ENCODE measurements around the gene XAGE3.
"Not testable (repeated sequence)": the region's sequence is repeated elsewhere in the genome, so short reads cannot be mapped to it uniquely, and the experiment has no call there.

XAGE3 gene

DNA sequence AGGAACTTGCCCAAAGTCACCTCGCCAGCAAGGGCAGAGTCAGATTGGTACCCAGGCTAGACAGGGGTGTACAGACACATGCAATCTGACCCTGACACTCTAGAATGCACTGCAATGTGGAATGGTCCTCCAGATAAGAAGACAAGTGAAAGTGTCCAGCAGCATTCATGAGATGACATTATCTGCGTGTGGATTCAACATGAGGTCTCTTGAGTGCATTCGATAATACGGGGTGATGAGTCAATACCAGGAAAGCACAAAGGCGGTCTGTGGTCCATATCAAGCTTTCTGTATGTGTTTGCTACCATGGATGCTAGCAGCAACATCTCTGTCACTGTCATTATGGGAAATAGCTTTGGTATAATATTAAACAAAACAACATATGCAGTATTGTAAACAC, 6.8 kb upstream of the XAGE3 start:
- no peak overlapping the region for H3K27ac ChIP-seq (ENCODE audit: low read depth, low read length)
- no peaks in the 10 kb centered on the region for H3K9me3 ChIP-seq (ENCODE audit: insufficient read depth, low read length)
- H4K20me1 ChIP-seq (ENCODE audit: low read depth, low read length) = no peaks in the 10 kb centered on the region
- H3K9me2 ChIP-seq (replicated peaks; ENCODE audit: insufficient read depth, low read length) = no peaks in the 10 kb centered on the region
- no peak overlapping the region for H2AFZ ChIP-seq (ENCODE audit: low read depth, low read length, severe bottlenecking)
- H3K79me2 ChIP-seq (ENCODE audit: insufficient read depth, low read length) = no peaks in the 10 kb centered on the region
- H3K36me3 ChIP-seq (ENCODE audit: low read length) = no peaks in the 10 kb centered on the region
- TF ChIP-seq, protein P1, sequence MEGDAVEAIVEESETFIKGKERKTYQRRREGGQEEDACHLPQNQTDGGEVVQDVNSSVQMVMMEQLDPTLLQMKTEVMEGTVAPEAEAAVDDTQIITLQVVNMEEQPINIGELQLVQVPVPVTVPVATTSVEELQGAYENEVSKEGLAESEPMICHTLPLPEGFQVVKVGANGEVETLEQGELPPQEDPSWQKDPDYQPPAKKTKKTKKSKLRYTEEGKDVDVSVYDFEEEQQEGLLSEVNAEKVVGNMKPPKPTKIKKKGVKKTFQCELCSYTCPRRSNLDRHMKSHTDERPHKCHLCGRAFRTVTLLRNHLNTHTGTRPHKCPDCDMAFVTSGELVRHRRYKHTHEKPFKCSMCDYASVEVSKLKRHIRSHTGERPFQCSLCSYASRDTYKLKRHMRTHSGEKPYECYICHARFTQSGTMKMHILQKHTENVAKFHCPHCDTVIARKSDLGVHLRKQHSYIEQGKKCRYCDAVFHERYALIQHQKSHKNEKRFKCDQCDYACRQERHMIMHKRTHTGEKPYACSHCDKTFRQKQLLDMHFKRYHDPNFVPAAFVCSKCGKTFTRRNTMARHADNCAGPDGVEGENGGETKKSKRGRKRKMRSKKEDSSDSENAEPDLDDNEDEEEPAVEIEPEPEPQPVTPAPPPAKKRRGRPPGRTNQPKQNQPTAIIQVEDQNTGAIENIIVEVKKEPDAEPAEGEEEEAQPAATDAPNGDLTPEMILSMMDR (IDR thresholded peaks at IDR 0.05; ENCODE audit: insufficient read depth, low read length, poor library complexity, severe bottlenecking) = no peak
- TF ChIP-seq EZH2phosphoT487 (conservative IDR thresholded peaks at IDR 0.05; ENCODE audit: low read length) = no peak
- no peaks in the 10 kb centered on the region for H3K27me3 ChIP-seq (ENCODE audit: low read length)
- no peaks in the 10 kb centered on the region for H3F3A ChIP-seq (ENCODE audit: insufficient read depth)
- no peak overlapping the region for H3K9ac ChIP-seq (ENCODE audit: low read length)
- no peak overlapping the region for H3K4me2 ChIP-seq (ENCODE audit: low read depth, low read length, poor library complexity, severe bottlenecking)
- H3K4me3 ChIP-seq (ENCODE audit: insufficient read depth, low read length, poor library complexity, severe bottlenecking) = no peak overlapping the region

DNA sequence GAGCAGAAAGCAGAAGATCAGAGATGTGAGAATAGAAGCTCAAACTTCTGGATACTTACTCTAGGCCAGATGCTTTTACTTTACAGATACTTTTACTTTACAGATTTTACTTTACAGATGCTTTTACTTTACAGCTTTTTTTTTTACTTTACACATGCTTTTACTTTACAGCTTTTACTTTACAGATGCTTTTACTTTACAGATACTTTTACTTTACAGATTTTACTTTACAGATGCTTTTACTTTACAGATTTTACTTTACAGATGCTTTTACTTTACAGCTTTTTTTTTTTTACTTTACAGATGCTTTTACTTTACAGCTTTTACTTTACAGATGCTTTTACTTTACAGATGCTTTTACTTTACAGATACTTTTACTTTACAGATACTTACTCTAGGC, 5.9 kb upstream of the XAGE3 start:
- not testable (repeated sequence) for H3K9me3 ChIP-seq (ENCODE audit: insufficient read depth, low read length); H3F3A ChIP-seq (ENCODE audit: insufficient read depth); H3K9me2 ChIP-seq (replicated peaks; ENCODE audit: insufficient read depth, low read length); H3K9ac ChIP-seq (ENCODE audit: low read length); H3K27ac ChIP-seq (ENCODE audit: low read depth, low read length); H4K20me1 ChIP-seq (ENCODE audit: low read depth, low read length); H3K27me3 ChIP-seq (ENCODE audit: low read length); H3K4me3 ChIP-seq (ENCODE audit: insufficient read depth, low read length, poor library complexity, severe bottlenecking); H3K79me2 ChIP-seq (ENCODE audit: insufficient read depth, low read length); H3K4me2 ChIP-seq (ENCODE audit: low read depth, low read length, poor library complexity, severe bottlenecking); H3K36me3 ChIP-seq (ENCODE audit: low read length); H2AFZ ChIP-seq (ENCODE audit: low read depth, low read length, severe bottlenecking)

DNA sequence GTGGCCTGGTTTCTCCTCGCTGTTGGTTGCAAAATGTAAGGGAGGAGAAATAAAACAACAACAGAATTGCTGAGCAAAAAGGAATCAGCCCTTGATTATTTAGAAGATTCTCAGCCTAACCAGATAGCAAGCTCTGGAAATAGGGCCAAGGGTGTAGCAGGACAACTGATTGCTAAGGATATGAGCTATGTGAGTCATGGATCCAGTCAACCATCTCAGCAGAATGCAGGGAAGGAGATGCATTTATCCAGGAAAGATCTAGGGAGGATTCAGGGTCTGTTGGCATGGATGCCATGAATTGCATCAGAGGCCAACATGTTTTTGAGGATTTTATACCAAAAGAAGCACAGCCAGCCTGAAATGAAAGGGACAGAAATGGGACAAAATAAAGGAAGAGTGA, 2.2 kb upstream of the XAGE3 start:
- no peak overlapping the region for H3K4me3 ChIP-seq (ENCODE audit: insufficient read depth, low read length, poor library complexity, severe bottlenecking)
- H3K27me3 ChIP-seq (ENCODE audit: low read length) = no peaks in the 10 kb centered on the region
- TF ChIP-seq EZH2phosphoT487 (conservative IDR thresholded peaks at IDR 0.05; ENCODE audit: low read length) = no peak
- TF ChIP-seq, protein P1 (IDR thresholded peaks at IDR 0.05; ENCODE audit: insufficient read depth, low read length, poor library complexity, severe bottlenecking) = no peak

DNA sequence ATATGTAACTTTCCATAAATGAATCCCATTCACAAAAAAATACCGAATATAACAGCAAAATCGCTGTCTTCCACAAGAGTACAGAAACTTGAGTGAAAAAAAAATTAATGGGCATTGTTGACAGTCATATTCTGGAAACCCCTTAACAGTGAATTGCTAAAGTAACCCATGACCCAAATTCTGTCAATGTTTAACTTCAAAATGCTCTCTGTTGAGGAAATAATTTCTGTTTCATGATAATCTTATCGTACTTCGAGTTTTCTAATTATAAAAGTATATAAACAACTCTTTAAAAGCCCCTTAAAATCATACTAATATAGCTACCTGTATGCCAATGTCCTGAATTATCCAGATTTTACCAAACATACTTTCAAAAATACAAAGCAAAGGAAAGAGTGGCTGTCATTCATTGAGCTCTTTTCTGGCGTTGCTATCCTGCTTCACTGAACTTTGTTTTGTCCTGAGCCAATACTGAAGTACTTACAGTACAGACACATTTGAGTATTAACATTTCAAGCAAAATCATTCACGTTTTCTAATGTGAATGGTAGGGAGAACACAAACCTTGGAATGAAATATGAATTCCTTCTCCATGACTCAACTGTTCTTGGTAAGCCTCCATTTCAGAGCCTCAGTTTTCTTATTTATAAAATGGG, 2.4 kb downstream of the XAGE3 start:
- H3K9me2 ChIP-seq (replicated peaks; ENCODE audit: insufficient read depth, low read length) = no peaks in the 10 kb centered on the region
- no peaks in the 10 kb centered on the region for H4K20me1 ChIP-seq (ENCODE audit: low read depth, low read length)
- H3K79me2 ChIP-seq (ENCODE audit: insufficient read depth, low read length) = no peaks in the 10 kb centered on the region
- no peaks in the 10 kb centered on the region for H3K9me3 ChIP-seq (ENCODE audit: insufficient read depth, low read length)
- no peaks in the 10 kb centered on the region for H3K27me3 ChIP-seq (ENCODE audit: low read length)
- no peak overlapping the region for H2AFZ ChIP-seq (ENCODE audit: low read depth, low read length, severe bottlenecking)
- no peak overlapping the region for H3K27ac ChIP-seq (ENCODE audit: low read depth, low read length)
- TF ChIP-seq, protein P1 (IDR thresholded peaks at IDR 0.05; ENCODE audit: insufficient read depth, low read length, poor library complexity, severe bottlenecking) = no peak
- no peak overlapping the region for H3K4me3 ChIP-seq (ENCODE audit: insufficient read depth, low read length, poor library complexity, severe bottlenecking)
- H3K4me2 ChIP-seq (ENCODE audit: low read depth, low read length, poor library complexity, severe bottlenecking) = no peak overlapping the region
- no peaks in the 10 kb centered on the region for H3K36me3 ChIP-seq (ENCODE audit: low read length)
- H3K9ac ChIP-seq (ENCODE audit: low read length) = no peak overlapping the region
- H3F3A ChIP-seq (ENCODE audit: insufficient read depth) = no peaks in the 10 kb centered on the region

More for the DNA sequence above, 2.2 kb upstream of the XAGE3 start:
- no peaks in the 10 kb centered on the region for H3K79me2 ChIP-seq (ENCODE audit: insufficient read depth, low read length)
- H3F3A ChIP-seq (ENCODE audit: insufficient read depth) = no peaks in the 10 kb centered on the region
- no peak overlapping the region for H3K27ac ChIP-seq (ENCODE audit: low read depth, low read length)
- no peaks in the 10 kb centered on the region for H3K36me3 ChIP-seq (ENCODE audit: low read length)
- H3K9ac ChIP-seq (ENCODE audit: low read length) = no peak overlapping the region
- H3K9me2 ChIP-seq (replicated peaks; ENCODE audit: insufficient read depth, low read length) = no peaks in the 10 kb centered on the region
- no peak overlapping the region for H2AFZ ChIP-seq (ENCODE audit: low read depth, low read length, severe bottlenecking)
- H4K20me1 ChIP-seq (ENCODE audit: low read depth, low read length) = no peaks in the 10 kb centered on the region
- H3K9me3 ChIP-seq (ENCODE audit: insufficient read depth, low read length) = no peaks in the 10 kb centered on the region
- no peak overlapping the region for H3K4me2 ChIP-seq (ENCODE audit: low read depth, low read length, poor library complexity, severe bottlenecking)

DNA sequence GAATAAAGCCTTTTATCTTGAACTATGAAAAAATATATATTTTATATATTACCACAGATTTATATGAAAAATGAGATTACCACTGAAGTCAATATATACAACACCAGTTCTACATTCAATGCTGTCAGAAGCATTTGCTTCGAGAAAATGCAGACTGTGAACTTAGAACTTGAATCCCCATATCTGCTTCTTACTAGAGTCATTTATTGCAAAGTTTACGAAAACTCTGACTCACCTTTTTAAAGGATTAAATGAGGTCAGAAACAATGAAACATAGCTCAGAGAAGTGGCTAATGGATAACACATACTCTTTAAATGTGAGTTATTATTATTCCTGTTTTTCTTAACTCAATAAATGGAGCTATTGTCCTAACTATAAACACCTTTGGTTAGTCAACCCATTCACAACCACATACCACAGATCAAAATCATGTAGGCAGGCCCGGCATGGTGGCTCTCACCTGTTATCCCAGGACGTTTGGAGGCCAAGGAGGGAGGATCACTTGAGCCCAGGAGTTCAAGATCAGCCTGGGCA, 10.8 kb downstream of the XAGE3 start:
- not testable (repeated sequence) for H3K9me3 ChIP-seq (ENCODE audit: insufficient read depth, low read length); H3K27me3 ChIP-seq (ENCODE audit: low read length); H3K9ac ChIP-seq (ENCODE audit: low read length); H3F3A ChIP-seq (ENCODE audit: insufficient read depth); H4K20me1 ChIP-seq (ENCODE audit: low read depth, low read length); H3K27ac ChIP-seq (ENCODE audit: low read depth, low read length); H3K36me3 ChIP-seq (ENCODE audit: low read length); H3K9me2 ChIP-seq (replicated peaks; ENCODE audit: insufficient read depth, low read length); H3K79me2 ChIP-seq (ENCODE audit: insufficient read depth, low read length); H3K4me3 ChIP-seq (ENCODE audit: insufficient read depth, low read length, poor library complexity, severe bottlenecking); H3K4me2 ChIP-seq (ENCODE audit: low read depth, low read length, poor library complexity, severe bottlenecking); H2AFZ ChIP-seq (ENCODE audit: low read depth, low read length, severe bottlenecking)

Measured in SU-DHL-6 (cell line).